ENCODE results near the gene ATP6V1B1. TPM values are rescaled to one million over a fixed set of nuclear protein-coding genes. Genes with fewer than 3 reads are reported as not detected.

Gene ATP6V1B1
- total RNA-seq, 1 donor from 2014 or later: not detected

DNA sequence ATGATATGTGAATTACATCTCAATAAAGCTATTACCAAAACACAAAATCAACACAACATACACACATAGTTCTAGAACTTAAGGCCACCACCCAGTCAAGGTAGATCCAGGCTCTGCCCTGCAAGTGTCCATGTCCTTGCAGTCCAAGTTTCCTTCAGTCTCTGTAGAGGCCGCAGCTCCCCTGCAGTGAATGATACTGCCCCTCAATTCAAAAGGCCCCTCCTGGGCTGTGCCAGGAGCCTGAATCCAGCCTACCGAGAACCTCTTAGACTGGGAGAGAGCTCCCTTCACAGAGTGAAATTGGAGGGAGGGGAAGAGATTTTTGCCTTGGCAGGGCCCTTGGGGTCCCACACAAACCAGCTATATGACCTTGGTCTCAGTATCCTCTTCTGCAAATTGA lies 42.5 kb upstream of the ATP6V1B1 start:
- intact Hi-C loops (cut with micrococcal nuclease): no loop called here
- Histone ChIP-seq H3K4me1 (peaks cover 16% of the 10 kb centered on the region), H3K27ac (replicated peaks) (no peak overlapping the region), H3K27me3 (ENCODE audit: low read depth) (peaks cover 100% of the 10 kb centered on the region), H3K9me3 (replicated peaks) (no peaks in the 10 kb centered on the region), H3K36me3 (no peaks in the 10 kb centered on the region), H3K4me3 (no peak overlapping the region)
- DNase-seq: no peak
- TF ChIP-seq, protein P1, sequence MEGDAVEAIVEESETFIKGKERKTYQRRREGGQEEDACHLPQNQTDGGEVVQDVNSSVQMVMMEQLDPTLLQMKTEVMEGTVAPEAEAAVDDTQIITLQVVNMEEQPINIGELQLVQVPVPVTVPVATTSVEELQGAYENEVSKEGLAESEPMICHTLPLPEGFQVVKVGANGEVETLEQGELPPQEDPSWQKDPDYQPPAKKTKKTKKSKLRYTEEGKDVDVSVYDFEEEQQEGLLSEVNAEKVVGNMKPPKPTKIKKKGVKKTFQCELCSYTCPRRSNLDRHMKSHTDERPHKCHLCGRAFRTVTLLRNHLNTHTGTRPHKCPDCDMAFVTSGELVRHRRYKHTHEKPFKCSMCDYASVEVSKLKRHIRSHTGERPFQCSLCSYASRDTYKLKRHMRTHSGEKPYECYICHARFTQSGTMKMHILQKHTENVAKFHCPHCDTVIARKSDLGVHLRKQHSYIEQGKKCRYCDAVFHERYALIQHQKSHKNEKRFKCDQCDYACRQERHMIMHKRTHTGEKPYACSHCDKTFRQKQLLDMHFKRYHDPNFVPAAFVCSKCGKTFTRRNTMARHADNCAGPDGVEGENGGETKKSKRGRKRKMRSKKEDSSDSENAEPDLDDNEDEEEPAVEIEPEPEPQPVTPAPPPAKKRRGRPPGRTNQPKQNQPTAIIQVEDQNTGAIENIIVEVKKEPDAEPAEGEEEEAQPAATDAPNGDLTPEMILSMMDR (IDR thresholded peaks at IDR 0.05; ENCODE audit: borderline replicate concordance): no peak

DNA sequence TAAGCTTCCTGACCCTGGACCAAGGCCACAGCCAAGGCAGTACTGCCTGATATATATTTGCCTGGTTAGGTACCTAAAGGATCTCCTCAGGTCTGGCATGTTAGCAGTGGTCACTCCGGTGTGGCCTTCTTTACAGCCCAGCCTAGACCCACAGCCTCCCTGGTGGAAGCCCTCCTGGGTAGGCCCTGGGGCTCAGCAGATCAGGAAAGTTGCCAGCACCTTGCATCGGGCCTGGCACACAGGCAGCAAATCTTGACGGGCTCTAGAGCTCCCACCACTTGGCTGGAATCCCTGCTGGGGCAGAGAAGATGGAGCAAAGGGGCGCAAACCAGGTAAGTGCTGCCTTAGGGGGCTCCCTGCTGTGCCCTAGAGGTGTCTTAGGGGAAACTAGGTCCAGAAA lies 40.9 kb upstream of the ATP6V1B1 start:
- intact Hi-C loops (cut with micrococcal nuclease): no loop called here
- DNase-seq: no peak
- H3K4me3 ChIP-seq: no peak overlapping the region
- no peak overlapping the region for H3K27ac ChIP-seq (replicated peaks)
- no peaks in the 10 kb centered on the region for H3K9me3 ChIP-seq (replicated peaks)
- no peaks in the 10 kb centered on the region for H3K36me3 ChIP-seq
- H3K4me1 ChIP-seq: peaks cover 9% of the 10 kb centered on the region
- H3K27me3 ChIP-seq (ENCODE audit: low read depth): peaks cover 100% of the 10 kb centered on the region
- TF ChIP-seq, protein P1 (IDR thresholded peaks at IDR 0.05; ENCODE audit: borderline replicate concordance): no peak

GRCh38 chr2:70895249-70895648 lies 40.5 kb upstream of the ATP6V1B1 start:
- Histone ChIP-seq H3K36me3 (no peaks in the 10 kb centered on the region), H3K27me3 (ENCODE audit: low read depth) (peaks cover 100% of the 10 kb centered on the region), H3K4me1 (peaks cover 14% of the 10 kb centered on the region), H3K27ac (replicated peaks) (no peak overlapping the region), H3K9me3 (replicated peaks) (no peaks in the 10 kb centered on the region), H3K4me3 (no peak overlapping the region)
- DNase-seq: no peak
- TF ChIP-seq, protein P1 (IDR thresholded peaks at IDR 0.05; ENCODE audit: borderline replicate concordance): no peak
- intact Hi-C loops (cut with micrococcal nuclease): no loop called here

DNA sequence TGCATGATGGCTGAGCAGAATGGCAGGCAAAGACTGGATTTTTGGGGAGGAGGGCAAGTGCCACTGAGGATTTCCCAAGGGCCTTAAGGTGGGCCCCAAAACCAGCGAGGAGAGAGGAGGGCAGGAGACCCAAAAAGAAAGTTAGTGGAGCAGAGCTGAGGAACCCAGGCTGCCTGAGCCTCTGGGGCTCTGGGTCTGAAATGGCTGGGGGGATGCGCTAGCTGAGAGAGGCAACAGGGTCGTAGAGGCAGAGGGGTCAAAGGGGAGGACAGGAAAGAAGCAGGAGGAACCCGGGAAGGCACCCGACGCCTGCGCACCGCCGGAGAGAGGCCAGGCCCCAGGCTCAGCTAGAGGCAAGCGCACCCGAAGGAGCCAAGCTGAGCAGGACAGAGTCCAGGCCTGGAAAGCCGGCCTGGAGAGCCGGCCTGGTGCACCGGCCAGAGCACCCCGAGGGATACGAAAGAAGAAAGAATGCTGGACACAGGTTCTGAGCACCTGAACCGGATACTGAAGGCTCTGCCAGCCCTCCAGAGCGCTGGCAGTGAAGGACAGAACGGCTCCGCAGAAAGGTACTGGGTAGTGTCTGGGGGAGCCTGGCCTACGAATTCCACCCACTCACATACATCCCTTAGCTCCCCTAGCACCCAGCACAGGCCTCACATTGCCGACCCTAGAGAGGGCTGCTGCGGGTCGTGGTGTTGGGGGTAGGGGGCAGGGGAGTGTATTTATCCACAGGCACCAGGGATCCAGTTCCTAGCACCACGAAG lies 39.5 kb upstream of the ATP6V1B1 start:
- TF ChIP-seq, protein P1 (IDR thresholded peaks at IDR 0.05; ENCODE audit: borderline replicate concordance): no peak
- intact Hi-C loops (cut with micrococcal nuclease): no loop called here
- no peaks in the 10 kb centered on the region for H3K36me3 ChIP-seq
- peaks cover 100% of the 10 kb centered on the region for H3K27me3 ChIP-seq (ENCODE audit: low read depth)
- no peak for DNase-seq
- H3K27ac ChIP-seq (replicated peaks): no peak overlapping the region
- H3K4me1 ChIP-seq: peaks cover 23% of the 10 kb centered on the region
- H3K4me3 ChIP-seq: no peak overlapping the region
- H3K9me3 ChIP-seq (replicated peaks): no peaks in the 10 kb centered on the region

DNA sequence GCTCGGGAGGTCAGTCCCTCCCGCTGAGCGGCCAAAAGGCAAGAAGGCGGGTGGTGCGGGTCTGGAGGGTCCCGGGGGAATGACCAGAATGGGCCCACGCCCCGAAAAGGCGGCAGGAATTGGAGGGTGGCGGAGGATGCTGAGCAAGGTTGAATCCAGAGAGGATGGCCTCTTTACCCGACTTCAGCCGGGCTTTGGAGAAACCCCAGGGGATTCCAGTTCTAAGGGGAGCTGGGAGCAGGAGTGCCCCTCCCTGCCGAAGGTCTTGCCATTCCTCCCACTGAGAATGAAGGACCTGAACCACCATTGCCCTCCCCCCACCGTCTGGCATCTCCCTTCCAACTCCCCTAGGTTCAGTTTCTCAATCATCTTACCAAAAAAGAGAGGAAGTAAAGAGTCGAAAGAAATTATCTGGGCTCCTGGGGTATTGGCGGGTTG lies 38.9 kb upstream of the ATP6V1B1 start:
- no peak for DNase-seq

More for the DNA sequence above, 38.9 kb upstream of the ATP6V1B1 start:
- Histone ChIP-seq H3K9me3 (replicated peaks) (no peaks in the 10 kb centered on the region), H3K27me3 (ENCODE audit: low read depth) (peaks cover 100% of the 10 kb centered on the region), H3K4me3 (no peak overlapping the region), H3K4me1 (peaks cover 27% of the 10 kb centered on the region), H3K27ac (replicated peaks) (no peak overlapping the region), H3K36me3 (no peaks in the 10 kb centered on the region)
- TF ChIP-seq, protein P1 (IDR thresholded peaks at IDR 0.05; ENCODE audit: borderline replicate concordance): no peak
- intact Hi-C loops (cut with micrococcal nuclease): no loop called here
